GM12874 (cell line): Measurements from ENCODE around the gene TRAPPC3L.

Source experiments
- TF ChIP-seq, protein P1 (sequence below): IDR thresholded peaks from 2 replicates; pipeline ENCODE4 v1.5.1; 2011; ENCODE audit warnings: low read depth, mild to moderate bottlenecking, control low read depth, low read length, moderate library complexity; ENCODE audit not compliant: insufficient read depth

The TRAPPC3L gene

GRCh38 chr6:116545651-116546050 lies at the start of gene TRAPPC3L:
TRAPPC3L (minus strand) TSS chr6:116545684; CDS start chr6:116545514, 170 bp downstream.
- TF ChIP-seq, protein P1, sequence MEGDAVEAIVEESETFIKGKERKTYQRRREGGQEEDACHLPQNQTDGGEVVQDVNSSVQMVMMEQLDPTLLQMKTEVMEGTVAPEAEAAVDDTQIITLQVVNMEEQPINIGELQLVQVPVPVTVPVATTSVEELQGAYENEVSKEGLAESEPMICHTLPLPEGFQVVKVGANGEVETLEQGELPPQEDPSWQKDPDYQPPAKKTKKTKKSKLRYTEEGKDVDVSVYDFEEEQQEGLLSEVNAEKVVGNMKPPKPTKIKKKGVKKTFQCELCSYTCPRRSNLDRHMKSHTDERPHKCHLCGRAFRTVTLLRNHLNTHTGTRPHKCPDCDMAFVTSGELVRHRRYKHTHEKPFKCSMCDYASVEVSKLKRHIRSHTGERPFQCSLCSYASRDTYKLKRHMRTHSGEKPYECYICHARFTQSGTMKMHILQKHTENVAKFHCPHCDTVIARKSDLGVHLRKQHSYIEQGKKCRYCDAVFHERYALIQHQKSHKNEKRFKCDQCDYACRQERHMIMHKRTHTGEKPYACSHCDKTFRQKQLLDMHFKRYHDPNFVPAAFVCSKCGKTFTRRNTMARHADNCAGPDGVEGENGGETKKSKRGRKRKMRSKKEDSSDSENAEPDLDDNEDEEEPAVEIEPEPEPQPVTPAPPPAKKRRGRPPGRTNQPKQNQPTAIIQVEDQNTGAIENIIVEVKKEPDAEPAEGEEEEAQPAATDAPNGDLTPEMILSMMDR, result no peak

GRCh38 chr6:116595247-116595646 lies 49.8 kb upstream of the TRAPPC3L start:
- TF ChIP-seq, protein P1, result no peak

DNA sequence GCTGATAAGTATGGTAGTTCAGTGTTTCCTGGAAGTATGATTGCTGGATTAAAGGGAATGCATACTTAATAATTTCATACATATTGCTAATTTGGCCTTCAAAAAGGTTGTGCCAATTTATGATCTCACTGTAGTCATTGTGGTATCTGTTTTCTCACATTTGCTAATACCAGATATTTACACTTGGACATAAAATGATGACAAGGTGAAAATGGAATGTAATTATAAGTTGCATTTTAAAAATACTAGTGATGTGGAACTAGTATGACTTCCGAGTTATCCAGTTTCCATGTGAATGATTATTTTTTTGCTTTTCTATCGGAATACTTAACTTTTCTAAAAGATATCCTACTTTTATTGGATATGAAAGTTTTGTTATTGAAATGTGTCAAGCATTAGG lies 41.3 kb upstream of the TRAPPC3L start:
- TF ChIP-seq, protein P1, result no peak

GRCh38 chr6:116586276-116586675 lies 40.8 kb upstream of the TRAPPC3L start:
- TF ChIP-seq, protein P1, result no peak

- TF ChIP-seq, protein P1, result no peak
Measured at GRCh38 chr6:116580198-116580597, 34.7 kb upstream of the TRAPPC3L start.

DNA sequence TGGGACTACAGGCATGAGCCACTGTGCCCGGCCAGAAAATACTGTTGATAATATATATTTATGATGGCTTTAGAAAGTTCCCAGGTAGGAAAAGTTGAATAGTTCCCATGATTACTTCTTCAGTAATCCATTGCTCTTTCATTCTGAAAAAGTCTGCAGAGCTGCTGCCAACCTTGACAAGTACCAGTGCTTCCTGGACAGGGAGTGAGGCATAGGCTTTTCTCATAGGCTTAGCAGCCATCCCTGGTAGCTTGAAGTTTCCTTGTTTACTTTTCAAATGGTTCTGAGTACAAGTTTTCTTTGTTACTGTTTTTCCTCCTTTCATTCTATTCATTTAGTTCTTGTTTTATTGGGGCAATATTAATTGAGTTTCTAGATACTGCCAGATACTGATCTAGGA lies 33.7 kb upstream of the TRAPPC3L start:
- TF ChIP-seq, protein P1, result no peak

GRCh38 chr6:116578335-116578734 lies 32.9 kb upstream of the TRAPPC3L start:
- TF ChIP-seq, protein P1, result no peak
